ENCODE data around the gene TBC1D14.

The TBC1D14 gene

DNA sequence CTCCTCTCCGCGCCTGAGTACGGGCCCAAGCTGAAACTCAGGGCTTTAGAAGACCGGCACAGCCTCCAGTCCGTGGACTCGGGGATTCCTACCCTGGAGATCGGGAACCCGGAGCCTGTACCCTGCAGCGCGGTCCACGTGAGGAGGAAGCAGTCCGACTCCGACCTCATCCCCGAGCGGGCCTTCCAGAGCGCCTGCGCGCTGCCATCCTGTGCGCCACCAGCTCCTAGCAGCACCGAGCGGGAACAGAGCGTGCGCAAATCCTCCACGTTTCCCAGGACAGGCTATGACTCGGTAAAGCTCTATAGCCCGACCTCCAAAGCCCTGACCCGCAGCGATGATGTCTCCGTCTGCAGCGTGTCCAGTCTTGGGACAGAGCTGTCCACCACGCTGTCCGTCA lies 13.9 kb downstream of the TBC1D14 start:
- Mint-ChIP-seq H3K4me1 (ENCODE audit: low read depth) (peaks cover 57% of the 10 kb centered on the region), H3K27ac (no peak overlapping the region), H3K36me3 (ENCODE audit: low read depth) (peaks cover 41% of the 10 kb centered on the region), H3K4me3 (no peak overlapping the region), H3K27me3 (ENCODE audit: low read depth) (no peaks in the 10 kb centered on the region), H3K9me3 (no peaks in the 10 kb centered on the region)

DNA sequence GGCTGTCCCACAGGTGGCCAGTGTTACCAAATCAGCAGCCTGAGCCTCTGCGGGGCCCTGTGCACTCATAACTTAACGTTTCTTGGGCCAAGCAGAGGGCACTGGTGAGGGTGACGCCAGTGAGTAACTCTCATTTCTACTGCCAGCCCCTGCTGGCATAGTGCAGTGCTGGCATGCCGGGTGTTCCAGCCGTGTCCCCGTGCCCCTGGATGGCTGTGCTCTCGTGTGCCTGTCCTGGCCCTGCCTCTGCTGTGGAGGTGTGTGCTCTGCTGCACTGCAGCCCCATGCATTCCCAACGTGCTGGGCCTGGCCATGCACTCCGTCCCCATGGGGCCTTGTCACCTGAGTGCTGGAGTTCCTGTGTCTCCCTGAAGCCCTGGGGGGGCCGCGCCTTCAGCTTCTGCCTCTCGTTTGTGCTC lies 14.7 kb downstream of the TBC1D14 start:
- H3K4me3 Mint-ChIP-seq = no peak overlapping the region
- peaks cover 59% of the 10 kb centered on the region for H3K4me1 Mint-ChIP-seq (ENCODE audit: low read depth)
- H3K27ac Mint-ChIP-seq = no peak overlapping the region
- H3K9me3 Mint-ChIP-seq = no peaks in the 10 kb centered on the region
- no peaks in the 10 kb centered on the region for H3K27me3 Mint-ChIP-seq (ENCODE audit: low read depth)
- peaks cover 49% of the 10 kb centered on the region for H3K36me3 Mint-ChIP-seq (ENCODE audit: low read depth)

GRCh38 chr4:6925357-6925836 lies 15.8 kb downstream of the TBC1D14 start:
- H3K4me3 Mint-ChIP-seq = peak overlapping the region; percentile 69
- H3K27me3 Mint-ChIP-seq (ENCODE audit: low read depth) = no peaks in the 10 kb centered on the region
- H3K36me3 Mint-ChIP-seq (ENCODE audit: low read depth) = peaks cover 55% of the 10 kb centered on the region
- H3K4me1 Mint-ChIP-seq (ENCODE audit: low read depth) = peaks cover 61% of the 10 kb centered on the region
- peak overlapping the region; percentile 78 for H3K27ac Mint-ChIP-seq
- no peaks in the 10 kb centered on the region for H3K9me3 Mint-ChIP-seq

- H3K36me3 Mint-ChIP-seq (ENCODE audit: low read depth) = peaks cover 55% of the 10 kb centered on the region
- no peaks in the 10 kb centered on the region for H3K27me3 Mint-ChIP-seq (ENCODE audit: low read depth)
- peak overlapping the region; percentile 78 for H3K27ac Mint-ChIP-seq
- H3K4me3 Mint-ChIP-seq = peak overlapping the region; percentile 69
- H3K9me3 Mint-ChIP-seq = no peaks in the 10 kb centered on the region
- peaks cover 61% of the 10 kb centered on the region for H3K4me1 Mint-ChIP-seq (ENCODE audit: low read depth)
These were observed 16.5 kb downstream of the TBC1D14 start for GRCh38 chr4:6926081-6926480.

- Mint-ChIP-seq H3K4me1 (ENCODE audit: low read depth) (peaks cover 63% of the 10 kb centered on the region), H3K27me3 (ENCODE audit: low read depth) (no peaks in the 10 kb centered on the region), H3K9me3 (no peaks in the 10 kb centered on the region), H3K4me3 (peak overlapping the region; percentile 69), H3K36me3 (ENCODE audit: low read depth) (peaks cover 60% of the 10 kb centered on the region), H3K27ac (peak overlapping the region; percentile 78)
These were observed 17.3 kb downstream of the TBC1D14 start for GRCh38 chr4:6926681-6927478.

- peaks cover 61% of the 10 kb centered on the region for H3K4me1 Mint-ChIP-seq (ENCODE audit: low read depth)
- no peak overlapping the region for H3K27ac Mint-ChIP-seq
- no peaks in the 10 kb centered on the region for H3K9me3 Mint-ChIP-seq
- H3K36me3 Mint-ChIP-seq (ENCODE audit: low read depth) = peaks cover 64% of the 10 kb centered on the region
- H3K4me3 Mint-ChIP-seq = no peak overlapping the region
- no peaks in the 10 kb centered on the region for H3K27me3 Mint-ChIP-seq (ENCODE audit: low read depth)
These were observed 18.5 kb downstream of the TBC1D14 start for GRCh38 chr4:6928081-6928480.

- peaks cover 65% of the 10 kb centered on the region for H3K4me1 Mint-ChIP-seq (ENCODE audit: low read depth)
- H3K4me3 Mint-ChIP-seq = no peak overlapping the region
- H3K27ac Mint-ChIP-seq = peak overlapping the region; percentile 10
These were observed 19.7 kb downstream of the TBC1D14 start for GRCh38 chr4:6929339-6929811.

DNA sequence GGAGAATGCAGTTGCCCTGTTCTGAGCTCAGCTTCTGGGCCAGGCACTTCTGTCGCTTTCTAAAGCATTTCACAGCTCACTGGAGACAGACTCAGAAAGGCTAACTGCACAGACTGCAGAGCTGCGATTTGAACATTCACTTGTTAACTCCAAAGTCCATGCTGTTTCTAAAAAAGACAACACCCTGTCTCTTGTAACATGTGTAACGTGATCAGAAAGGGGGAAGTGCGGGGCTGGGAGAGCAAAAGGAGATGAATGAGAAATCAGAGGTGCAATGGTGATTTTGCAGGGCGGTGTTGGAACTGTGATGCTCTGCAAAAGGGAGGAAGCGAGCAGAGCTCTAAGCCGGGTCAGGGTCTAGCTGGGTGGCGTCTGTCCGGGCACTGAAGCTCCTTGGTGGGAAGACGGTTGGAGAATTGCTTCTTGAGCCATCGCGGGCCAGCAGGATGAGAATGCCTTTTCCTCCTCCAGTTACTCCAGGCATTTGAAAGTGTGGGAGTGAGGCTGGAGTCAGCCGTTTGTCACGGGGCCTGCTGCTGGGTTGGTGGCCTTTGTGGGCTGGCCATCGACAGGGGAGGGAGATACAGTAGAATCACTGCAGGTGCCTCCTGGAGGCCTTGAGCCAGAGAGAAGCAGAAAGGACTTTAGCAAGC lies 20.3 kb downstream of the TBC1D14 start:
- H3K4me1 Mint-ChIP-seq (ENCODE audit: low read depth) = peaks cover 62% of the 10 kb centered on the region
- H3K9me3 Mint-ChIP-seq = no peaks in the 10 kb centered on the region
- no peaks in the 10 kb centered on the region for H3K27me3 Mint-ChIP-seq (ENCODE audit: low read depth)
- peaks cover 60% of the 10 kb centered on the region for H3K36me3 Mint-ChIP-seq (ENCODE audit: low read depth)
- H3K4me3 Mint-ChIP-seq = no peak overlapping the region
- peak overlapping the region; percentile 10 for H3K27ac Mint-ChIP-seq

More at GRCh38 chr4:6929339-6929811, 19.7 kb downstream of the TBC1D14 start:
- peaks cover 64% of the 10 kb centered on the region for H3K36me3 Mint-ChIP-seq (ENCODE audit: low read depth)
- H3K27me3 Mint-ChIP-seq (ENCODE audit: low read depth) = no peaks in the 10 kb centered on the region
- H3K9me3 Mint-ChIP-seq = no peaks in the 10 kb centered on the region

GRCh38 chr4:6932475-6932874 lies 22.8 kb downstream of the TBC1D14 start:
- H3K27me3 Mint-ChIP-seq (ENCODE audit: low read depth) = no peaks in the 10 kb centered on the region
- H3K36me3 Mint-ChIP-seq (ENCODE audit: low read depth) = peaks cover 47% of the 10 kb centered on the region
- H3K4me3 Mint-ChIP-seq = no peak overlapping the region
- no peak overlapping the region for H3K27ac Mint-ChIP-seq
- no peaks in the 10 kb centered on the region for H3K9me3 Mint-ChIP-seq
- peaks cover 45% of the 10 kb centered on the region for H3K4me1 Mint-ChIP-seq (ENCODE audit: low read depth)

DNA sequence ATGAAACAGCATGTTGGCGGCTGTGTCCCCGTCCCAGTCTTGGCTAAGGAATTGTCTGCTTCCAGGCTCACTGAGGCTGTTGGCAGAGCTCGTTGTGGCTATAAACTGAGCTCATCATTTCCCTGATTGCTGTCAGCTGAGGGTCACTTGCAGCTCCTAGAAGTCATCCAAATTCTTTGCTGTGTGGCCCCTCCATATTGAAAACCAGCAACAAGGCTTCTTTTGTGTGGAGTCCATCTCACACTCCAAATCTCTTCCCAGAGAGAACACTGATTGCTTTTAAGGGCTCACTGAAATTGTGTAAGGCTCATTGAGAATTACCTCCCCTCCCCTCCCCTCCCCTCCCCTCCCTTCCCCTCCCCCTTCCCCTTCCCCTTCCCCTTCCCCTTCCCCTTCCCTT lies 23.3 kb downstream of the TBC1D14 start:
- H3K27me3 Mint-ChIP-seq (ENCODE audit: low read depth) = no peaks in the 10 kb centered on the region
- peaks cover 43% of the 10 kb centered on the region for H3K4me1 Mint-ChIP-seq (ENCODE audit: low read depth)
- H3K4me3 Mint-ChIP-seq = no peak overlapping the region
- no peak overlapping the region for H3K27ac Mint-ChIP-seq
- no peaks in the 10 kb centered on the region for H3K9me3 Mint-ChIP-seq
- H3K36me3 Mint-ChIP-seq (ENCODE audit: low read depth) = peaks cover 44% of the 10 kb centered on the region

- Mint-ChIP-seq H3K4me3 (no peak overlapping the region), H3K36me3 (ENCODE audit: low read depth) (peaks cover 41% of the 10 kb centered on the region), H3K4me1 (ENCODE audit: low read depth) (peaks cover 41% of the 10 kb centered on the region), H3K27me3 (ENCODE audit: low read depth) (no peaks in the 10 kb centered on the region), H3K9me3 (no peaks in the 10 kb centered on the region), H3K27ac (no peak overlapping the region)
These were observed 24.2 kb downstream of the TBC1D14 start for GRCh38 chr4:6933691-6934430.

DNA sequence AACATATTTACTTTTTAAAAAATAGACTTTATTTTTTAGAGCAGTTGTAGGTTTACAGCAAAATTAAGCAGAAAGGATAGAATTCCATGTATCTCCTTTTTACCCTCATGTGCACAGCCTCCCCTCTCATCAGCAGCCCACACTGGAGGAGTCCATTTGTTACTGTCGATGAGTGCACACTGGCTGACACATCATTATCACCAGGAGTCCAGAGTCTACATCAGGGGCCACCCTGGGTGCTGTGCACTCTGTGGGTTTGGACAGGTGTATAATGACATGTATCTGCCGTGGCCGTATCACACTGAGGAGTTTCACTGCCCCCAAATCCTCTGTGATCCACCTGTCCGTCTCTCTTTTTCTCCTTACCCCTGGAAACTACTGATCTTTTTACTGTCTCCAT lies 26.3 kb downstream of the TBC1D14 start:
- Mint-ChIP-seq H3K36me3 (ENCODE audit: low read depth) (peaks cover 32% of the 10 kb centered on the region), H3K27ac (no peak overlapping the region), H3K4me3 (no peak overlapping the region), H3K4me1 (ENCODE audit: low read depth) (peaks cover 44% of the 10 kb centered on the region), H3K27me3 (ENCODE audit: low read depth) (no peaks in the 10 kb centered on the region), H3K9me3 (no peaks in the 10 kb centered on the region)

DNA sequence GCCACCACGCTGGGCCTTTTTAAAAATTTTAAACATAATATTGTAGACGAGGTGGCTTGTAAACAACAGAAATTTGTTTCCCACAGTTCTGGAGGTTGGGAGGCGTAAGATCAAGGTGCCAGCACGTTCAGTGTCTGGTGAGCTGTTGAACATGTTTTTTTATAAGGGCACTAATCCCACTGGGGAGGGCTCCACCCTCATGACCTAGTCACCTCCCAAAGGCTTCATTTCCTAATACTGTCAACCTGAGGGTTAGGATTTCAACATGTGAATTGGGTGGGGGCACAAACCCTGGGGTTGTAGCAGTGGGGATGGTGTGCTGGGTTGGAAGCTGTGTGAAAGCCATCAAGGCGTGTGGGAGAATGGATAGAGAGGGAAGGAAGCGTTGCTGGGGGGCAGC lies 27.6 kb downstream of the TBC1D14 start:
- Mint-ChIP-seq H3K4me1 (ENCODE audit: low read depth) (peaks cover 49% of the 10 kb centered on the region), H3K27me3 (ENCODE audit: low read depth) (no peaks in the 10 kb centered on the region), H3K27ac (peak overlapping the region; percentile 14), H3K36me3 (ENCODE audit: low read depth) (peaks cover 24% of the 10 kb centered on the region), H3K4me3 (no peak overlapping the region), H3K9me3 (no peaks in the 10 kb centered on the region)

DNA sequence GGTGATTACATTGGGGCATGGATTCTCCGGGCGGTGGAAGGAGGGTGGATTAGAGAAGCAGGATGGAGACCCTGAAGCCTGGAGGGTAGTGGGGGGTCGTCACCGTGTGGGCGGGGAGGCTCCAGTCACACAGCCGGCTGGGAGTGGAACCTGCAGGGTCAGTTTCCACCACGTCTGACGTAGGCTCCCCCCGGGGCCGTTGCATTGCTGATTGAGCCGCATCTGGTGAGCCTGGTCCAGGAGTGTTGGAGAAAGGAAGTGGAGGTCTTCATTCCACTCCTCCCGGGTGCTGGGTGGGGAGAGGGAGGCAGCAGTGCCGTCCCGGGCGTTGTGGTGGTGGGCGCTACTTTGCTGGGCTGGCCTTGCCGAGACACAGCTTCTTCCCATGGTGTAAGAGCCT lies 28.1 kb downstream of the TBC1D14 start:
- H3K9me3 Mint-ChIP-seq = no peaks in the 10 kb centered on the region
- no peak overlapping the region for H3K4me3 Mint-ChIP-seq
- no peaks in the 10 kb centered on the region for H3K27me3 Mint-ChIP-seq (ENCODE audit: low read depth)
- H3K4me1 Mint-ChIP-seq (ENCODE audit: low read depth) = peaks cover 53% of the 10 kb centered on the region
- peak overlapping the region; percentile 14 for H3K27ac Mint-ChIP-seq
- peaks cover 21% of the 10 kb centered on the region for H3K36me3 Mint-ChIP-seq (ENCODE audit: low read depth)
